Stimulated activated CD4-positive, alpha-beta T cell treated with anti-CD3 and anti-CD28 coated beads, Interleukin-4, amount 100 ng/mL, for 48 hours (primary cell): ENCODE measurements around the gene TMEM184A.

Experiments used
- DNase-seq, 2 donors: peaks; one replicate each; pipeline ENCODE4 v3.0.0-alpha.2; 2020; ENCODE audit warnings: low read depth in 2 of 2

TMEM184A gene

DNA sequence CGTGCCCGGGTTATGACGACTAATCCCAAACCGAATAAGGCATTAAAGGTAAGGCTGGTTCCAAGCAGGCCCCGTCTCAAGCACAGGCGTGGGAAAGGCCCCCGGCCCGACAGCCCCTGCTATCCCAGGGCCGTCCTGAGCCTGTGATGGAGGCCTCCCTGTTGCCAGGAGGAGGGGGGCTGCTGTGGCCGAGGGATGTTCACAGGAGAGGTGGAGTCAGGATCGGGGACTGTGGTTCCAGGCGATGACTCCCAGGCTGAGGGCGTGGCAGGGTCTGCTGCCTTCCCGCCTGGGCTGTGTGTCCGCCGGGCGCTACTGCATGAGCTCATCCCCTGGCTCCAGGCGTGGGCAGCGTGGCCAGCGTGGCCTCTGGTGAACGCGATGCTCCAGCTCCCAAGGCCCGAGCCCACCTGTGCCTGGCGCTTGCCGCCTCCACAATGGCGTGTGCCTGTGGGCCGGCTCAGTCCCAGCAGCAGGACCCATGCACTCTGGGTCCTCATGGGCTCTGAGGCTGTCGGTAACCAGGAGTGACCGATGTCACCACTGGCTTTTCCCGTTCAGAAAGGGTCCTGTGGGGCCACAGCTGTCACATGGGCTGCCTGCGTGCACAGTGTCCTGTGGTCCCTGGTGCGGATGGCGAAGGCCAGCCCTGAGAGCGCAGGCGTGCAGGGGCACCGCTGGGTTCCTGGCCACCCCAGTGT, 16.7 kb downstream of the TMEM184A start:
- DNase-seq, result no peak

DNA sequence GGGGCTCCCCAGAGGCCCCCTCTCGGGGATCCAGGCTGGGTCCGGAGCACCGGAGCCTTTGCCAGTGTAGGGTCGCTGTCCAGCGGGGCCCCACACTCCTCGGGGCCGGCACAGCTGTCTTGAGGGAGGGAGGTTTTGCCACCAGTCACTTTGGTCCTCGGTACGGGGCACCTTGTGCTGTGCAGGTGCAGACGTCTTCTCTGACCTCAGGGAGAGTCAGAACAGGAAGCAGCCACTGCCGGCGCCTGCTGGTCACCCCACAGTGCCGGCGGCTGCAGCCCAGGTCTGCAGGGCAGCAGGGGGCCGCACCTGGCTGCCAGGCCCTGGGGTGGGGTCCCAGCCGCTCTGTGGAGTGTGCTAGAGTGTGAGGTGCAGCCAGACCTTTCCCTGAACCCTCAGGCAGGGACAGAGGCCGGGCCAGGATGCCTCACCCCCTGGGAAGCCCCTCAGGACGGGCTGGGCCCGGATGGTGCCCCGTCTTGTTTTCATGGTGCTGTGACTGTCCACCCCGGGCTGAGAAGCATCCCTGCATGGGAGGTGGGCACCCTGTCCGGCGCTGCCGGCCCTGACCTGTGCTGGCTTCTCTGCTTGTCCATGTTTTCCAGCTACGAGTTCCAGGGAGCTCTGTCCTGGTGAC, 17.3 kb downstream of the TMEM184A start:
- no peak for DNase-seq

DNA sequence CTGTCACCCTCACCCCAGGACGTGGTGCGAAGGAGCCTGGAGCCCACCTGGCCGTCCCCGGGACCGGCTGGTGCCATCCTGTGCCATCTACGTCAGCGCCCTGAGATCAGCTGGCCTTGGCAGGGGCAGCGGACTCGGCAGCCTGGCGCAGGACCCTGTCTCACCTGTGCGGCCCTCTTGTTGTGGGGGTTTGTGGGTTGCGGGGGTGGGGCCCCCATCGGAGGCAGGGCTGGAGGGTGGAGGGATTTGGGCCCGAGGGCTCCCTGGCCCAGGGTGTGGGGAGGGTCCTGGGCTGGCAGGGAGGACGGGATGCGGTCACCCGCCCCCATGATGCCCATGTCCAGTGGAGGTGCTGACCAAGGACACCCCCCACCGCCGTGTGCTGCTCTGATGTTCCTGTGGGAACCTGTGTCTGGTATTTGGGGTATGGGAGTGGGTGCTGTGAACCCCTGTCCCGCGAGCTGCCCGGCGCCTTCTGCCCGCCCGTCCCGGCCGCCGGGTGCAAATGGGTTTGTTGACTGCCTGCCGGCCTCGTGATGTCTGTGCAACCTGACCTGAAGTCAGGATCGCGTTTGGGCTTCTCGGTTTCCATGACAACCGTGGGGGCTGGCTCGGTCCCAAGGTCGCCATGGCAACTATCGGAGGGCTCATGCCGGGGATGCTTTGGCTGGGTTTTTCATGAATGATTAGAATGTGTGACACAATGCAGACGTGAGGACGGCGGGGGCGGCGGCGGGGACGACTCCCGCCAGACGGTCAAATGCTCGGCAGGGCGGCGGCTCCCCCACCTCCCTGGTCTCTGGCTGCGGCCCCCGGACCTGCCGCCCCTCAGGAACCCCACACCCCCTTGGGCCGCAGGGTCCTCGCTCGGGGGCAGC, 18.2 kb downstream of the TMEM184A start:
- DNase-seq, result no peak

DNA sequence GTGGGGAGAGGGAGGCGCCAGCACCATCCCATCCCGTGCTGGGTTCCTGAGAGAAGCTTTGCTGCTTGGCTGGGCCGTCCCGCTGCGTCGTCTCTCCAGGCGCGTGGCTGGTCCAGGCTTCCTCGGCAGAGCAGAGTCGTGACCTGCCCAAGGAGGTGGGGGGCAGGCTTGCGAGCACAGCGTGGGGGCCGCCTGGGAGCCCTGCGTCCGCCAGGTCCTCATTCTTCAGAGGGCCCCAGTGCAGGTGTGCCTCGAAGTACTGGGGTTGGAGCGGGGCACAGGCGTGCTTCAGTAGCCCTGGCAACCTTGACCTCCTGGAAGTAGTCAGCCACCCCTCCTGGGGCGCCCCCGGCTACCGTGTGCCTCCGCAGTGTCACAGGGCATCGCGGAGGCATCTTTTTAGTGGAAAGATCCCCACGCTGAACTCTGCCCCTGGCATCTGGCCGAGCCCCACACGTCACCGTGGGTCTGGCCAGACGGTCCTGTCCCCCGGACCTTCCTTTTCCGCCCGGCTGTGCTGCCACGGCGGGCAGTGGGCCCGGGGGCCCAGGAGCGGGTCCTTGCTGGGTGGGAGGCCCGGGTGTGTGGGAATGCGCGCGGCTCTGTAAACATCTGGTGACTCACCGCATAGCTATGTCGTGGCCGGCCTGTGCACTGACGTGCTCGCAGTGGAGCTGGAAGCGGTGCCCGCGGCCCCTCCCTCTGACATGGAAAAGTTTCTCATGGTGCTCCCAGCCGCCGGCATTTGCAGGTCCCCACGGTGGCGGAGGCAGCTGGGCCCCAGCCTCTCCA, 19.1 kb downstream of the TMEM184A start:
- no peak for DNase-seq

DNA sequence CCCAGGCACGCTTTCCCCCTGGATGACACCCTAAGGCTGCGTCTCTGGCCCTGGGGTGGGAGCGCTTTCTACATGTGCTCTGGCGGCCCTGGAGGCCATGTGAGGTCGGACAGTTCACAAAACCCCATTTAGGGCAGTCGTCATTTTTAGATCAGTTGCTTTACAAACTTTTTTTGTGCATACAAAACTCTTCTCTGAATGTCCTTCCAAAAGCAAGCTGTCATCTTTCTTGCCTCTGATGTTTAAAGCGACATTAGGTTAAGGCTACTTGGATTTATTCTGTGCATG, 19.6 kb downstream of the TMEM184A start:
- no peak for DNase-seq

DNA sequence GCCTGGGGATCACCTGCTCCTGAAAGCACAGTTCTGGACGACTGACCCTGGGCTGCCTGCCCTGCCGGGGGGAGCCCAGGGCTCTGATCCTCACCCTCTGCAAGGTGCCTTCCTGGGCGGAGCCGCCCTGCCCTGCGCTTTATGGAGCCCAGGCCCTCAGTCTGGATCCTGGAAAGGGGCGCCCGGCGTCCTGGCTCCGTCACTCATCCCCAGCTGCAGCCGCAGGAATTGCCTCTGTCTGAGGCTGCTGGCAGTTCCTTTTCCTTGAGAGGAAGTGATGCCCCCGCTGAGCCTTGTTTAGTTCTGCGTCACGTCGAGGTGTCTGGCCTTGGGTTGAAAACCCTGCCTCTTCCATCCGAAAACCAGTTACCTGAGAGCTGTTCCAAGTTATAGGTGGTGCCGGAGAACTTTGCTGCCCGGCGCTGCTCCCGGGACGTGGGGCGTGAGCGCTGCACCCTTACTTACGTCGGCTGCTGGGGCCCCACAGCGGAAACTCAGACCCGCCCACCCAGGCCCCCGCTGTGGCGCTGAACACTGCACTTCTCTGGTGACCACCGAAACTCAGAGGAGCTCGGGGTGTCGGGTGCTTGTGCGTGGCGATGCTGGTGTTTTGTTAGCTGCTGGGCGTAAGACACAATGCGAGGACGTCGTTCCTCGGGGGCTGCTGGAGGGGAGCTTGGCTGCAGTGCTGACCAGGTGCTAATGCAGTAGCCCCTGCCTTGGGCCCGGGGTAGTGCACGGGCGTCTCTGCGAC, 20.1 kb downstream of the TMEM184A start:
- no peak for DNase-seq

DNA sequence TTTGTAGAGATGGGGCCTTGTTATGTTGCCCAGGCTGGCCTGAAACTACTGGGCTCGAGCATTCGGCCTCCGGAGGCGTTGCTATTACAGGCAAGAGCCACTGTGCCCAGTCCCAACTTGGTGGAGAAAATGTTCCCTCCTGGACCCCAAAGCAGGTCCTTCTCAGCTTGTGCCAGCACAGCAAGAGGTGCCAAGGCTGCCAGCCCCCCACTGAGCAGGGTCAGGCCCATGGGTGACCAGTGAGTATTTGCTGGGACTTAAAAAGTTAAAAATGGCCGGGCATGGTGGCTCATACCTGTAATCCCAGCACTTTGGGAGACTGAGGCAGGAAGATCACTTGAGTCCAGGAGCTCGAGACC, 20.9 kb downstream of the TMEM184A start:
- no peak for DNase-seq

DNA sequence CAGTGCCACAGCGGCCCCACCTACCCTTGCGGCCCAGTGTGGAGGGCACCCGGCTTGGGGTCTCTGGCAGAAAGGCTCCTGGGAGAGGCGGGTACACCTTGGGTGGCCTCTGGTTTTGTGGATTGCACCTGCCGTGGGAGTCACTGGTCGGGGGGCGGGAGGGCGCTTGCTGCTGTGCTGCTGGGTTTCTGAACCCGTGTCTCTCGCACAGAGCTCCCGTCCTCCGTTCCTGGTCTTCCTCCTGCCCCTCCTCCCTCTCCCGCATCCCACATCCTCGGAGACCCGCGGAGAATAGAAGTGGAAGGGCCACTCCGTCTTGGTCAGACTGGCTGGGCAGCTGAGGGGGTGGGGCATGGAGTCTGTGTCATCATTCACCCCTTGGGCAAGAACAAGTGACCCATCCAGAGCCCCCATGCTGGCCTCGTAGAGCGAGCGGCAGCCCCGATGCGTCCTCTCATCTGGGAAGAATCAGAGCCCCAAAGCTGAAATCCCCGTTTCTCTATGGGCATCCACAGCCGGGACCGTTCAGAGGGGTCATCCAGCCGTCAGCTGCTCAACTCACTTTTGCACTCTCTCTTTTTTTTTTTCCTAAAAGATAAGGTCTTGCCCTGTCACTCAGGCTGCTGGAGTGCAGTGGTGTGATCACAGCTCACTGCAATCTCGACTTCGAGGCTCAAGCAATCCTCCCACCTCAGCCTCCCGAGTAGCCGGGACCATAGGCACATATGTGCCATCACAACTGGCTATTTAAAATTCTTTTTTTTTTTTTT, 21.5 kb downstream of the TMEM184A start:
- no peak for DNase-seq

DNA sequence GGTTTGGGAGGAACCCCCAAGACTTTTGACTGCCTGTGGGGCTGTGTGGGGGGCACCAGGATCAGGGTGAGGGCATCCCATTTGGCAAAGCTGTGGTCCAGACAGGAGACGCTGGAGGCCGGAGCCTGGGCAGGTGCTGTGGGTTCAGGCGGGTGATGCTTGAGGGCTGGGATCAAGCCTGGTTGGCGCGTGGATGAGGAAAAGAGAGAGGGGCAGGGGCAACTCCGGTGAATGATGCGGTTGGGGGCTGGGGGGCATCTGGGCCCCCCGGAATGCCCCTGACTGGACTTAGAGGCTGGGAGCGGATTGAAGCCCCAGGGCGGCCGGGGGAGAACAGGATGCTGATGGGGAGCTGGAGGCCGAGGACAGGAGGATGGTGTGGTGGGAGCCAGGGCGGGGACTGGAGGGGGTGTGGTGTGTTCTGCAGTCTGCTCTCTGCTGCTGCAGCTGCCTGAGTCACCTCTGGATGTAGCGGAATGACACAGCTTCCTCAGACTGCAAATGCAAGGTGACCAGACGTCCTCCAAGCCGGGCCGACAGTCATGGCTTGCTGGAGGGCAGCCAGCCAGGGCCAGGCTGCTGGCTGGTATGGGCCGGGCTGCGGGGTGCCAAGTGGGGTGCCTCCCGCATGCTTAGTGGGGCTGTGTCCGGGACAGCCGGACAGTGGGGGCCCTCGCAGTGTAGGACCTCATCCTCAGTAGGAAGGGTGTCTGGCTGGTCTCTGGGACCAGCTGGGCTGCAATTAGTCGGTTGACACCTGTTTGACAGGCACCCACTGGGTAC, 22.3 kb downstream of the TMEM184A start:
- peak in 1 of 2 donors; percentile 45 for DNase-seq

DNA sequence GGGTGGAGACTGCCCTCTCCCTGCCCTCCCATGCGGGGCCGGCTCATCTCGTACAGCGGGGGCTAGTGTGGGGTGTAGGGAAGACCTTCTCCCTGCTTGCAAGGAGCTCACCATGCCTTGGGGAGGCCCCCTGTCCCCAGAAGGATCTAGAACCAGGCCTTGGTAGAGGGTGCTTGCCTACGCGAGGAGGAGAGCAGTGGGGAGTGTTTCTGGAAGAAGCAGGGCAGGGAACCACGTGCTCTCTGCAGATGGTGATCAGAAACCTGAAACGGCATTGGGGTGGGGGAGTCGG, 22.8 kb downstream of the TMEM184A start:
- no peak for DNase-seq

DNA sequence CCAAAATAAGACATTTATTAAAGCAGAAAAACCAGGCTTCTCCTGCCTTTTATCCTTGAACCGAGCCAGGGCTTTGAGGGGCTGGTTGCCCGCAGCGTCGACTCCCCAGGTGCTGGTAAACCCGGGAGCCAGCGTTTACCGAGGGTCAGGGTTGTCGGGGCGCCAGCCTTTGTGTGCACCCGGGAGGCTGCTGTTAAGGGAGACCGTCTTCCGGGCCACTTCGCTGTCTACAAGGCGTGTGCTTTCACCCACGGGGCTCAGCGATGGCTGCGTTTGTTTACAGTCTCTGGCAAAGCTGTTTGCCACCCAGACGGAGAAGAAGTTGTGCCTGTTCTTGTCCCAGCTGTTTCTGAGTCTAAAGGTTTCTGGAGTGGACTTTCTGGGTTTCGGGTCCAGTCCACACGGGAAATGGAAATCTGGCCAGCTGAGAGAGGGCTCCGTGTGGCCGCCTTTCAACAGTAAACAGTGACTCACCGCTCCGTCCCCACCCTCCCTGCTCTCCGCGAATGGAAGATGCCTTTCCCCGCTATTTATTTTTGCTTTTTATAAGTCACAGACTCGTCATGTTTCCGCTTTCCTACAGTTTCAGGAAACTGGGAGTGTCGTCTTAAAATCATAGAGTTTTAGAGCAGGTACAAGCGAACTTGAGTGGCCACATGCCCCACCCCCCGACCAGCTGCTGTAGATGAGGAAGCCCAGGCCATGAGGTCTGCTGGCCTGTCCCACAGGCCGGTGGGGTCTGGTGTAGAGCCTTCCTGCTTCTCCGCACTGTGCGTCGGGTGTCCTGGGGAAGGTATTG, 23.4 kb downstream of the TMEM184A start:
- peak in 1 of 2 donors; percentile 34 for DNase-seq

DNA sequence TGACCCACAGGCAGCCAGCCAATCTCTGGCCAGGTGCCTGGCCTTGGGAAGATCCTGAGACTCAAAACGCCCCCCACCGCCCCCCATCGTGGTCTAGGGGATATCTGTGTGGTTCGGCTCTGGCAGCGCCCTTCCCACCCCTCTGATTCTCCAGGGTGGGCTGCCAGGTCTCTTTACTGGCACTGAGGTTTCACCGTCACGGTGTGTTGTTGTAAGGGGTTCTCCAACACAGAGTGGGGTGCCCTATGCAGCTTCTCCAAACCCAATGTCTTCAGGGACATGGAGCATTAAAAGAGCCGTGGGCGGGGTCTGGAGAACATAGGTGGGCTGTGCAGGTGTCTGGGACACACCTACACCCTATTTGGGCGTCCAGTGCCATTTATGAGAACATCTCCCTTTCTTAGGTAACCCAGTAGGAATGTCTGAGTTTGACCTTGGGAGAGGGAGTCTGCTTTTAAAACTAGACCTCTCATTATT, 24.0 kb downstream of the TMEM184A start:
- no peak for DNase-seq

DNA sequence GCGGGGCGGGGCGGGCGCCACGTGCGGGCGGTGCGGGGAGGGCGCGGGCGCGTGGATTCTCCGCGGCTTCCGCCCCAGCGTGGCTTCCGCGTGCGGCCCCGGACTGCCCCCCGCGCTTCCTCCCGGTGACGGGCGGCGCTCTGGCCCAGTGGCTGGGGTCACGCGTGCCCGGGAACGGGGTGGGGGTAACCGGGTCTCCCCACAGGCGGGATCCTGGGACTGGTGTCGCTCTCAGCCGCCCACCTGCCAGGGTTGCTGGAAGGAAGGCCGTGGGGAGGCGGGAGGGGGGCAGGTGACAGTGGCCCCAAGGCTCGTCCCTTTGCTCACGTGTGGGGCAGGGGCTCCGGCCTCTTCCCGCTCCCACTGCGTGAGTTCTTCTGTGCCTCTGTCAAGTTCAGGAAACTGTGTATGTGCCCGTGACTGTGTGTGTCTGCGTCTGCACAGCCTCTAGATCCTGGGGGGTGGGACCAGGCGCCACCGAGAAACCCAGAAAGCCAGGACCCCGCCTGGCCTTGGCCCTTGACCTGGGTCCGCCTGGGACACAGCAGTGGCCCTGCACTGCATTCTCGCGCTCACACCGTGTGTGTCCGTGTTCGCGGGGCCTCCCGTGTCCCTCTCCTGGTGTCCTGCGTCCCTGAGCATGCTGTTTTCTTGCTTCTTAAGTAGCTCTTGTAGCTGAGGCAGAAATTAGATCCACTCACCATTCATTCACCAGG, 24.6 kb downstream of the TMEM184A start:
- no peak for DNase-seq

DNA sequence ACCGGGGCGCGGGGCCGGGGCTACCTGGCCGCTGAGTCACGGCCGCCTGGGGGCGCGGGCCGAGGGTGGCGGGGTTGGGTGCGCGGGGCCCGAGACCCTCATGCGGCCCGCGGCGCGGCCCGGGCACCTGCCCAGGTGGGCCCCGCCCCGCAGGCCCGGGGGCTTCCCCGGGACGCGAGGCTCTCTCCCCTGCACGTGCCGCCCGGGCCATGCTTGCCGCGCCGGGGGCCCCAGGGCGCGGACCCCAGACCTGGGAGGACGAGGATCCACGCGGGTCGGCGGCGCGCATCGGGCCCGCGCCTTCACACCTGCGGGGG, 25.1 kb downstream of the TMEM184A start:
- no peak for DNase-seq

DNA sequence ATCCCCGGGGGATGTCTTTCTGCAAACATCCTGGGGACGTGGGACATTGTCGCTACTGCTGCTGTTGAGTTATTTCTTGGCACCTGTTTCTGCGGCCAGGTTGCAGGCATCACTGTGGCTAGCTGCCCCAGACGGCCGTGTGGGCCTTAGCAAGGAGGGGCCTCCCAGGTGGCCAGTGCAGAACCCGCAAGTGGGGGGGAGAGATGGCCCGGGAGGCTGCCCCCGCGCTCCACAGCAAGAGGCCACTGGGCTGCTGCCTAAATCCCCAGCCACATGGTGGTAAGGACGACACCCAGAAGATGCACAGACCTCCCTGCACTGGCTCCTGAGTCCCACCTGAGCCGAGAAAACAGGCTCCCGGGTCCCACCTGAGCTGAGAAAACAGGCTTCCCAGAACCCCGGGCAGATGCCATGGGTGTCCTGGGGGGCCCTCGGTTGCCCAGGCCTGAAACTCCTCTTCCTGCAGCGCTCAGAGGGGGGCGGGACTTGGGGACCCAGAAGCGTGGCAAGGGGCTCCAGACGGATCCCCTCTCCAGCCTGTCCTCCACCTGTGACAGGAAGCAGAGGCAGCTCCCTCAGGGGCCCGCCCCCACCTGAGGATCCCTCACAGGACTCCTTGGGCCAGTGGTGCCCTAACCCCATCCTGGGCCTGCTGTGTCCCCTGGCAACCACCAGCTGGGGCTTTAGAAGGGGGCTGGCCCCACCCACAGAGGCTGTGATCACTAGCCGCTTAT, 26.5 kb downstream of the TMEM184A start:
- no peak for DNase-seq

DNA sequence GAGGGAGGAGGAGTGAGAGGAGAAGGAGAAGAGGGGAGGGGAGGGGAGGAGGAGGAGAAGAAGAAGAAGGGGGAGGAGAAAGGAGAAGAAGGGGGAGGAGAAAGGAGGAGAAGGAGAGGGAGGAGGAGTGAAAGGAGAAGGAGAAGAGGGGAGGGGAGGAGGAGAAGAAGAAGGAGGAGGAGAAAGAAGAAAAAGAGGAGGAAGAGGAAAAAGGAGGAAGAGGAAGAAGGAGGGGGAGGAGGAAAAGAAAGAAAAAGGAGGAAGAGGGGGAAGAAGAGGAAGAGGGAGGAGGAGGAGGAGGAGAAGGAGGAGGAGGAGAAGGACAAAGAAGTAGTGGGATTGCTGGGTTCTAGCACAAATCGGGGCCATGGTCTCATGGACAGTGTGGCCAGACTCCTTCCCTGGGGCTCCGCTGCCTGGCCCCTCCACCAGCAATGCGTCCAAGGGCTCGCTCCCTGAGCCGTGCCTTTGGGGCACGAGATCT, 29.7 kb downstream of the TMEM184A start:
- no peak for DNase-seq

DNA sequence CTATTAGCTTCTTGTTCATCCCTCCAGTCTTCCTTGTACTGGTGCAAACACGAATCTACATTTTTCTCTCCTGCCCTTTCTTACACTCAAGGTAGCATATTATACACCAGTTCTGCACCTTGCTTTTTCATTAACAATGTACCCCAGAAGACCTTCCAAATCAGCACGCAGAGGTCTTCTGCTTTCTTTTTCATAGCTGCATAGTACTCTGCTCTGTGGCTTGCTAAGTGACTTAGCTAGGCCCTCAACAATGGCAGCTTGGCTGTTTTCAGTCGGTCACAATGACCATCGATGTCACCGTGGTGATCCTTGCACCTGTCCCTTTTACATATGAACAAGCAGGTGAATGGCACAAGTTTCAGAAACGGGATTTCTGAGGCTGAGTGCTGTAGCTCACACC, 30.6 kb downstream of the TMEM184A start:
- DNase-seq, result no peak

DNA sequence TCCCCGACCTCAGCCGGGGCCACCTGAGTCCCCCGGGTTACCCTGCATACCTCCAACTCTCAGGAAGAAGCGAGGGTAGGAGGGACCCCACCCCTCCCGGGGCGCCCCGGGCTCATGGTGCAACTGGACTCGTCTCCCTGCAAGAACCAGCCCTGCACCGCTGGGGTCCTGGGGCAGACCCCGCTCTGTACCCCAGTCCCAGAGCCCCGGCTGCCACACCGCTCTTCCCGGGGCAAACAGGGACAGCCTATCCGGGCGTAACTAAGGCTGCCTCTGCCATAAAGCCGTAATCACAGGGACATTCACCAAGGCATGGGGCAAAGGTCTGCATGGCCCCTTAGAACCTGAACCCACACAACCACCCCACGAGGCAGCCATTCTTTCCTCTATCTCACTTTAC, 32.2 kb downstream of the TMEM184A start:
- DNase-seq, result no peak
